Ectodermal cell (in vitro differentiated cells): ENCODE results near the gene CD40.

Experiments used
- H3K27ac ChIP-seq: 2 replicates; pipeline ENCODE4 v1.7.0; 2013; ENCODE audit warnings: mild to moderate bottlenecking, low read depth, low read length; ENCODE audit not compliant: insufficient read depth, poor library complexity, severe bottlenecking
- H3K27me3 ChIP-seq: 2 replicates; pipeline ENCODE4 v1.7.0; 2013; ENCODE audit warnings: mild to moderate bottlenecking, low read length; ENCODE audit not compliant: insufficient read depth, control insufficient read depth, poor library complexity, severe bottlenecking
- H3K36me3 ChIP-seq: one replicate; pipeline ENCODE4 v1.7.0; 2013; ENCODE audit warnings: low read length; ENCODE audit not compliant: control insufficient read depth, insufficient read depth
- H3K4me1 ChIP-seq: one replicate; pipeline ENCODE4 v1.7.0; 2013; ENCODE audit warnings: low read length; ENCODE audit not compliant: control insufficient read depth, insufficient read depth
- H3K4me3 ChIP-seq: 2 replicates; pipeline ENCODE4 v1.7.0; 2013; ENCODE audit warnings: low read depth, low read length, control low read depth; ENCODE audit not compliant: insufficient read depth
- H3K9me3 ChIP-seq: 2 replicates; pipeline ENCODE4 v1.7.0; 2013; ENCODE audit warnings: mild to moderate bottlenecking, low read length, moderate library complexity; ENCODE audit not compliant: control insufficient read depth
- WGBS, 2 experiments: methylation state at CpG; one replicate each; pipeline ENCODE4 v1.1.7; 2013; ENCODE audit warnings: missing lambda C conversion rate in 2 of 2; 5-methylcytosine and 5-hydroxymethylcytosine counted together

The CD40 gene

DNA sequence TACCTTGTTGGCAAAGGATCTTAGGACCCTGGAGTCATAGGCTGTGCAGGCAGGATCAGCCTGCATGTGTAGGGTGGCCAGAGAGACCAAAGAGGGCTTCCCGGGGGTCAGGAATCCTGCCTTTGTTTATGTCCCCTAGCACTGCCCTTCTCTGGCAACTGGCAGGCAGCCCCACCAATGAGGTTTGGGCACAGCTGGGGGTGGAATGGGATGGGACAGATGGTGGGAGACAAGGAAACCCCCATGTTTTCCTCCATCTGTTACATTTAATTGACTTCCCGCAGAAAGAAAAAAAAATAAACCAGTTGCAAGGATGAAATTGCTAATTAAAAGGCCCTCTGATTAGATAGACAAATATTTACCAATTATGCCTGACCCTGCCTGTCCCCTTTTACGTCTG, 27.6 kb downstream of the CD40 start:
- H3K9me3 ChIP-seq = no peaks in the 10 kb centered on the region
- H3K36me3 ChIP-seq = no peaks in the 10 kb centered on the region
- H3K4me3 ChIP-seq = no peak overlapping the region
- no peak overlapping the region for H3K27ac ChIP-seq
- peaks cover 7% of the 10 kb centered on the region for H3K27me3 ChIP-seq
- WGBS, 2 experiments = 43 to 56% methylated on average over 3 of the region's 3 CpGs
- peaks cover 7% of the 10 kb centered on the region for H3K4me1 ChIP-seq

DNA sequence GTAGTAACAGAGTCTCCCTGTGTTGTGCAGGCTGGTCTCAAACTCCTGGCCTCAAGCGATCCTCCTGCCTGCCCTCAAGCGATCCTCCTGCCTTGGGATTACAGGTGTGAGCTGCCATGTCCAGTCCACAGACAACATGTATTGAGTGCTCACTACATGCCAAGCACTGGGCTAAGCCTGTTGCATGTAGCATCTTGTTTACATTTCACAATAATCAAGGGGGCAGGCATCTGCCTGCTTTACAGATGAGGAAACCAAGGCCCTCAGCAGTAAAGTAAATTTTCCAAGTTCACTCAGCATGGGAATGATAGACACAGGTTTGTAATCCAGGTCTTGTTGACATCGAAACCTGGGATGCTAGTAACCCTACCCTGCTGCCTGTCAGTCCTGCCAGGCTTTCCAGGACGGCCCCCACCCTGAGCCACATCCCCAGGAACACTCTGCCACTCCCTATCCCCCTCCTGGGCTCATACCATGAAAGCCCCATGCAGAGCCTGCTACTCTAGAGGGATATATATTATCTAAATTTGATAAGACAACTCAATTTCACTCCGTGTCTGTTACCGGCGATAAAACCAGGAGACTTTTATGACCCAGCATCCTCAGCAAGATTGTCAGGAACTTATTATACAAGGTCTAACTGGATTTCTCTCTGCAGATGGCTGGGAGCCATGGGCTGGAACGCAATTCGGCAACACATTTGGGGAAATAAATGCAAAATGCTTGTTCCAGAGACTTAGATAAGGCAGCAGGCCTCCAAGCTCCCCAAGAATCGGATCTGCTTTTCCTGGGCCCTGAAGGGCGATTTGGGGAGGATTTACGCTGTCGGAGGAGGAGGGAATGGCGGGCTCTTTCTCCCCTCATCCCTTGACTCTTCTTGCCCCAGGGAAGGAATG, 30.4 kb downstream of the CD40 start:
- Histone ChIP-seq H3K27ac (no peak overlapping the region), H3K9me3 (no peaks in the 10 kb centered on the region), H3K4me1 (peaks cover 5% of the 10 kb centered on the region), H3K27me3 (no peaks in the 10 kb centered on the region), H3K36me3 (no peaks in the 10 kb centered on the region), H3K4me3 (no peak overlapping the region)
- WGBS, 2 experiments = 84 to 85% methylated on average over 14 of the region's 14 CpGs

DNA sequence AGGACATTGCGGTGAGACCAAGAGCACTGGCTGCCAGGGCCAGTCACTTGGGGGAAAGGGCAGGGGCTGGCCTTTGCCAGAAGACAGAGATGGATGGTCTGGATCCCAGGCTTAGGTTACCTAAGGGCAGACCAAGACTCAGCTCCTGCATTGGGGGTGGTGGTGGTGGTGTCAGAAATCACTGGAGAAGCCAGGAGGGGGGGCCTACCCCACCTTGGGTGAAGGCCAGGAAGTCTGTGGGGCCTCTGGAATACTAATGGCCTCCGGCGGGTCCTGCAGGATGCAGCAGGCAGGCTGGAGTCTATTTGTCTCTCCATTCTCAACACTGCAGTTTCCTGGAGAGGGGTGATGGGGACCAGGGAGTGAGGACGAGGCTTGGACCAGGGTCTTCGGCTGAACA, 32.8 kb downstream of the CD40 start:
- no peak overlapping the region for H3K27ac ChIP-seq
- H3K36me3 ChIP-seq = no peaks in the 10 kb centered on the region
- peaks cover 2% of the 10 kb centered on the region for H3K4me1 ChIP-seq
- no peak overlapping the region for H3K4me3 ChIP-seq
- WGBS, 2 experiments = 82 to 89% methylated on average over 5 of the region's 5 CpGs
- H3K27me3 ChIP-seq = no peaks in the 10 kb centered on the region
- no peaks in the 10 kb centered on the region for H3K9me3 ChIP-seq

DNA sequence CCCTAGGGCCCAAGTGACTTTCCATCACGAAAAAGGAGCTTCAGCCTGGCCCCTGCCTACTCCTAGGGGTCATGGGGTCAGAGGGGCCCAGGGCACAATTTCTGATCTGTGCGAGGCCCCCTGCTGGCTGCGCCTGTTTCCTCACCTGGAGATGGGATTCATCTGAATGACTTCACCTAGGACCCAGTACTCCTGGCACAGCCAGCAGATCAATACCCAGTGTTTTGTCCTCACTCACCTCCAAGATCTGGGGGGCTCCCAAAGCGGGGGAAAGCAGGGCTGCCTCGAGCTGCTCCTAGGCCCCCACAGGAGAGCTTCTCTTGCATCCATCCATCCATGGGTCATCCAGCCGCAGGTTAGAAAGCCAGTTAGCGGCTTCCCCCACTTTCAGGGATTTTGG, 33.8 kb downstream of the CD40 start:
- Histone ChIP-seq H3K27me3 (no peaks in the 10 kb centered on the region), H3K9me3 (no peaks in the 10 kb centered on the region), H3K4me3 (no peak overlapping the region), H3K4me1 (no peaks in the 10 kb centered on the region), H3K36me3 (no peaks in the 10 kb centered on the region), H3K27ac (no peak overlapping the region)
- WGBS, 2 experiments = 73 to 77% methylated on average over 7 of the region's 7 CpGs

DNA sequence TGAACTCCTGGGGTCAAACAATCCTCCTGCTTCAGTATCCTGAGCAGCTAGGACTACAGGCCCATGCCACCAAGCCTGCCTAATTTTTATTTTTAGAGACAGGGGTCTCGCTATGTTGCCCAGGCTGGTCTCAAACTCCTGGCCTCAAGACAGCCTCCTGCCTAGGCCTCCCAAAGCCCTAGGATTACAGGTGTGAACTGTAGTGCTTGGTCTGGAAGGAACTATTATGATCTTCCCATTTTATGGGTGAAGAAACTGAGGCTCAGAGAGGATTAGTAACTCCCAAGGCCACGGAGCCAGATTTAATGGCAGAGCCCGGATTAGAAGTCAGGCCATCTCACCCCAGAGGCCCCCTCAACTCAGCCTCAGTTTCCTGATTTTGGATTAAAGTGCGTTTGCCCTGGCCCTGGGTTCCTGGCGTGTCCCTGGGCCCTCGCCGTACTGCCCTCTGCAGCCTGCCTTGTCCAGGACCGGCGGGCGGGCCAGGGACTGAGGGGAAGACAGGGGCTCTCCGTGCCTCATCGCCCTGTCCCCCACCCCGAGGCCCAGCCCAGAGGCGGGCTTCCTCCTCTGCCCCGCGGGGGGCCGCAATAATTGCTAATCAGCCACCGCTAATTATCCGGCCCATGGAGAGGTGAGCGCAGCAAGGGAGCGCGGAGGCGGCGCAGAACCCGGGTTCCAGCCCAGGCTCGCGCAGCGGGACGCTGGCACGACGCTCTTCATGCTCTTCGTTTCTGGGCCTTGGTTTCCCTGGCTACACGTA, 34.9 kb downstream of the CD40 start:
- Histone ChIP-seq H3K36me3 (no peaks in the 10 kb centered on the region), H3K27me3 (no peaks in the 10 kb centered on the region), H3K4me1 (no peaks in the 10 kb centered on the region), H3K4me3 (no peak overlapping the region), H3K9me3 (no peaks in the 10 kb centered on the region), H3K27ac (no peak overlapping the region)
- 92% methylated on average over 33 of the region's 33 CpGs for WGBS, 2 experiments

DNA sequence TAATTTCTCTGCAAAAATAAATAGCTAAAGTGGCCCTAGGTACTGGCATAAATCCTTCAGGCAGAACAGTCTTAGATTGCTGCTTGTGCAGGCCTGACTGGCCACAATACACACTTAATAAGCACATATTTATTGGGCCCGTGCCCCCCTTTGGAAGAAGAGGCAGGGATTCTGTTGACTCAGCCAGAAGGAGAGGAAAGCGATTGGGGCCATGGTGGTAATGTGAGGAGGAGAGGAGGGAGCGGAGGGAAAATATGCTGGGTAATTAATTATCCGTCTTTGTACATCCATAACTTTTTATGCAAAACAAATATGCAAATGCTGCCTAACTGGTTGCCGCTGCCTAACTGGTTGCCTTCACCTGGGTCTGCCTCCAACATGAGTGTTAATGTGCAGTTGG, 36.2 kb downstream of the CD40 start:
- Histone ChIP-seq H3K4me3 (no peak overlapping the region), H3K27me3 (no peaks in the 10 kb centered on the region), H3K4me1 (no peaks in the 10 kb centered on the region), H3K36me3 (no peaks in the 10 kb centered on the region), H3K27ac (no peak overlapping the region), H3K9me3 (no peaks in the 10 kb centered on the region)
- WGBS, 2 experiments = 94% methylated on average over 4 to 5 of the region's 5 CpGs

DNA sequence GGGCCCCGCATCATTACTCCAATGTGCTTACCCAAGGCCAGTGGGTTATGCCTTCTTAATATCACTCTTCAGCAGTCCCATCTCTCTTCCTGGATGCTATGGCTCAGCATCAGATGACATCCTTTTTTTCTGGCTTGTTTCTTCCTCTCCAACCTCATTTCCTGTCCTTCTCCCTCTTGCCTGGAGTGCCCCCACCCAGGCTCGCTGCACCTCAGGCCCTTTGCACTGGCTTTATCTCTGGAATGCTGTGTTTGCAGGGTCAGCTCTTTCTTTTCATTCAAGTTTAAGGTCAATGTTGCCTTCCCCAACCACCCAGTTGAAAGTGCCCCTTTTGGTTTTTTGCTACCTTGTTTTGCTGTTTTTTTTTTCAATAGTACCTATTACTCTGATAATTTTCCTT, 36.7 kb downstream of the CD40 start:
- no peaks in the 10 kb centered on the region for H3K9me3 ChIP-seq
- 95 to 98% methylated on average over 2 of the region's 2 CpGs for WGBS, 2 experiments
- no peaks in the 10 kb centered on the region for H3K4me1 ChIP-seq
- H3K4me3 ChIP-seq = no peak overlapping the region
- H3K27ac ChIP-seq = no peak overlapping the region
- no peaks in the 10 kb centered on the region for H3K36me3 ChIP-seq
- no peaks in the 10 kb centered on the region for H3K27me3 ChIP-seq

DNA sequence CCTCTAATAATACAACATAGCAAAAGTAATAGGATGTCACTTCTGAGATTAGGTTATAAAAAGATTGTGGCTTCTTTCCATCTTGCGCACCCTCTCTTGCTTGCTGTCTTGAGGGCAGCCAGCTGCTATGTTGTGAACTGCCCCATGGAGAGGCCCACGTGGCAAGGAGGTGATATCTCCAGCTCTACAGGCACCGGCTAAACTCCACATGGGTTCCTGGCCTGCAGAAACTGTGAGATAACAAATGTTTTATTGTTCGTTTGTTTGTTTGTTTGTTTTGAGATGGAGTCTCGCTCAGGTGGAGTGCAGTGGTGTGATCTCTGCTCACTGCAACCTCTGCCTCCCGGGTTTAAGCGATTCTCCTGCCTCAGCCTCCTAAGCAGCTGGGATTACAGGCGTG, 38.0 kb downstream of the CD40 start:
- Histone ChIP-seq H3K9me3 (no peaks in the 10 kb centered on the region), H3K4me1 (no peaks in the 10 kb centered on the region), H3K4me3 (no peak overlapping the region), H3K27ac (no peak overlapping the region), H3K36me3 (no peaks in the 10 kb centered on the region), H3K27me3 (no peaks in the 10 kb centered on the region)
- WGBS, 2 experiments = 80 to 83% methylated on average over 8 of the region's 8 CpGs

DNA sequence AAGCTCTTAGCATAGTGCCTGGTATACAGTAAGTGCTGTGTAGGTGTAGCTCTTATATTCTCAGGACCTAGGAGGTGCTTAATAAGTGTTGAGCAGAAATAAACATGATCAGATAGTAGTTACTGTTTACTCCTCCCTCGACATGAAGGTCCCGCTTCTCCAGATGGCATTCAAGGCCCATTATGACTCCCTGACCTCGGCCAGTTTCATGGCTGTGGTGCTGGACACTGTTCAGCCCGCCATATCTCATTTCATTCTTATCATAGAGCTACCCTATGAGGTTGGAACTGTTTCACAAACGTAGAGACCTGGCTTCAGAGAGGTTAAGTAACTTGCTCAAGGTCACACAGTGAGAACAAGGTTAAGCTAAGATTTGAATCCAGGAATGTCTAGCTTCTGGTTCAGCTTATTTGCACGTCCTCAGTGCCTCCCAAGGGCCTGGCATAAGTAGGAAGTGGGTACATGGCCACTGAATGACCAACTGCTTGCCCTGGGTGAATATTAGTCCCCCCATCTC, 39.0 kb downstream of the CD40 start:
- 89 to 91% methylated on average over 6 of the region's 6 CpGs for WGBS, 2 experiments
- Histone ChIP-seq H3K36me3 (no peaks in the 10 kb centered on the region), H3K27ac (no peak overlapping the region), H3K27me3 (no peaks in the 10 kb centered on the region), H3K4me3 (no peak overlapping the region), H3K9me3 (no peaks in the 10 kb centered on the region), H3K4me1 (no peaks in the 10 kb centered on the region)

DNA sequence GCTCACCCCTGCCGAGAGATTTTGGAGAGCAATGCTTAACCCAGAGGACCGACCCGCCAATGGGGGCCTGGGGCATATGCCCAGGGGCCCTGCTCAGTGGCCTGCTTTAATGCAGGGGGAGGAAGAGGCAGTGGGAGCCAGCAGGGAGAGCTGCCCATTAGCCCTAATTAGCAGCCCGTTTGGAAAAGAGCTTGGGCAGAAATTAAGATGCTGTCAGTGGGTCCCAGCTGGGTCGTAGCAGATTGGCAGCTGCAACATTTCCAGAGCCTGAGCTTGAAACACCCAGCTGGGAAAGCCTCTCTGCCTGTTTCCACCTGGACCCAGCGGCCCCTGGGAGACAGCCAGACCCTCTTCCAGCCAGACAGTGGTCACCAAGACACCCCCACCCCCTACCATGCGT, 39.5 kb downstream of the CD40 start:
- Histone ChIP-seq H3K4me1 (no peaks in the 10 kb centered on the region), H3K27me3 (no peaks in the 10 kb centered on the region), H3K27ac (no peak overlapping the region), H3K4me3 (no peak overlapping the region), H3K9me3 (no peaks in the 10 kb centered on the region), H3K36me3 (no peaks in the 10 kb centered on the region)
- WGBS, 2 experiments = 77% methylated on average over 7 of the region's 7 CpGs
